ENCODE data around the gene SPTLC1.
"Not testable (repeated sequence)": the region's sequence is repeated elsewhere in the genome, so short reads cannot be mapped to it uniquely, and the experiment has no call there.

Gene SPTLC1

DNA sequence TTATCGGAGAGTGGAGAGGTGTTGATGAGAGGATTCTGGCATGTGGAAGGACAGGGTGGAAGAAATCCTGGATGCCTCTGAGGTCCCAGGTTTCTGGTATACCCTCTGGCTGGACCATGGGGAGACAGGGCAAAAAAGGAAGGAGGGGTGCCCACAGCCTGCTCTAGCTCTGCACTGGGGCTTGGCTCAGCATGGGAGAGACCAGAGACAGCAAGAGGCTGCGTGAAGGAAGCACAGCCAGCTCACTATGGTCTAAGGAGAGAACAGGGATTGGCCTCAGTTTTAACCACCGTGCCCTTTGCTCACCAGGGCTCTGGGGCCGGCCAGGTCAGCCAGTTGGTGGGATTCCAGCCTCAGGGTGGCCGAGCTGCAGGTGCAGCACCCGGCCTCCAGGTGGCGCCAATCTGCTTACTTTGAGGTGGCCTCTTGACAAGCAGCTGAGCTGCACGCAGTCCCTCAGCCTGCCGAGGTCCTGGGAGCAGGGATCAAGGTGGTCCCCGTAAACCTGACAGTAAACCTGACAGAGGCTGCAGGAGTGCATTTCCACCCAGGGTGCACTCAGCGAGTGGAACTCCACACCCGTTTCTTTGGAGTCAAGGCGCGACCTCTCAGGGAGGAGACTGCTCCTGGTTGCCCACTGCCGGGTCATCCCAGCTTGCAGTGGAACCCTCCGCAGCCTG is 25.0 kb upstream of the SPTLC1 start:
- peak; percentile 17 to 77 for DNase-seq

DNA sequence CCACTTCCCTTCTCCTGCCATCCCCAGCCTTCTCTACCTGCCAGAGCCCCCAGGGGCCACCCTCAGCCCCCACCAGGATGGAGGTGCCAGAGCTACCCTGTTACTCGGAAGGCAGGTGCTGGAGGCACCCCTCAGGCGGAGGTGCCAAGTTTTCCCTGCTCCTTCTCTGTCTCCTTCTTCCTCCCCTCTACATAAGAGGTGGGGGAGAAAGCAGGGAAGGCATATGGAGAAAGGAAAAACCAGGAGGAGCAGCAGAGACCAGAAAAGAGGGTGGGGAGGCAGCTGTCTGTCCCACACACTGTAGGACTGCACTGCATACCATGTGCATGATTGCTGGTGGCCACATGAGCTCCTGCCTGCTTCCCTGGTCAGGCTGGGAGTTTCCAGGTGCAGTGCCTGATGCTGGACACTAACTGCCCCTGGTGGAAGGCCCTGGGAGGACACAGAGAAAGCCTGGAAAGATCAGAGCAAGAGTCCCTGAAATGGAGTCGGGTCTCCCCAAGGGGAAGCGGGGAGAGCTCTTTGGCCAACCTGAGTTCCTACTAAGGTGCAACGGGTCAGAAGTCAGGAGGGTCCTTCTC is 23.8 kb upstream of the SPTLC1 start:
- not testable (repeated sequence) for DNase-seq

DNA sequence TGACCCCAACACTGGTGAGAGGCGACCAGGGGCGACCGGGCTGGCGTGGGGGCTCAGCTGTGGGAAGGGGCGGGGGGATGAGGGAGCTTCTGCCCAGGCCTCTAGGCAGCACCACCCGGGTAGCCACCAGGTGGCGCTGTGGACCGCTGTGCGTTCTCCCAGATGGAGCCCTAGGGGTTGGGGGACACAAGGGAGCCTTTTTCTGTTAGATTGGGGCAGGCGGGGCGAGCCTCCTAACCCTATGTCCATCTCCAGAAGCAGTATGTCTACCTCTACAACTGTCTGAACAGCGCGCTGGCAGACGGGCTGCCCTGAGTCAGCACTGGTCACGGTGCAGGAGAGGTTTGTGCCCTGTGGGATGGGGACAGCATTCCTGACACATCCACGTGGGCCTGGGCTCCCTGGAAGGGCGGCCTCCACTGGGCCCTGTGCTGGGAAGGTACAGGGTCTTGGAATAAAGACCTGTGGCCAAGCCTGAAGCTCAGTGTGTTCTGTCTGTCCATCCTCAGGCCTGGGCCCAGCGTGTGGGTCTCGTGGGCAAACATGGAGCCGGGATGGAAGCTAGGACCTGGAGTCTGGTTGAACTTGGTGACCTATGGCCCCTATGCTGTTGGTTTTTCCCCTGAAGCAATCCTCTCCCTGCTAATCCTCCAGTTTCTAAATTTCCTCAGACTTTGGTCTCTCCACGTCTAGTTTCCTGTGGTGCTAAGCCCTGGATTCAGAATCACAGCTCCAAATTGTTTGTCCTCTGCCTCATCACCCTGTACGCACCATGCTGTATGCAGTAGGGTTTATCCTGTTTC is 23.1 kb upstream of the SPTLC1 start:
- DNase-seq, result peak; percentile 21 to 74

DNA sequence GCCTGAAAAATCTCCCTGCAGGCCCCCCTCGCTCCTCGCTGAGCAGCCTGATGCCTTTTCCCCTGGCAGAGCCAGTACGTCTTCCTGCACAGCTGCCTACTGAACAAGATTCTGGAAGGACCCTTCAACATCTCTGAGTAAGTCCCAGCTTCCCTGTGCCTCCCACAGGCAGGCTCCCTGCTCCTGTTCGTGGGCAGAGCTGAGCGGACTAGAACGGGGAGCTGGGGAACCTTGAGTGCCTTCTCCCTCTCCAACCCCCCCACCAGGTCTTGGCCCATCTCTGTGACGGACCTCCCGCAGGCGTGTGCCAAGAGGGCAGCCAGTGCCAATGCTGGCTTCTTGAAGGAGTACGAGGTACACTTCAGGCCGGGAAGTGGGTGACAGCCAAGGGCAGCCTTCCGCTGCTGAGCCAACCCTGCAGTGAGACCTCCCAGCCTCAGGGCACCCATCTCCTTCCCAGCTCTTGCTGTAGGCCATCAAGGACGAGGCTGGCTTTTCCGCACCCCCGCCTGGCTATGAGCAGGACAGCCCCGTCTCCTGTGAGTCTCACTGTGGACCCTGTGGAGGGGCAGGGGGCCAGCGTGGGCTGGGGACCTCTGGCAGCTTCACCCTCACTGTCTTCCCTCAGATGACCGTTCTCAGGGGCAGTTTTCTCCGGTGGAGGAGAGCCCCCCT is 21.1 kb upstream of the SPTLC1 start:
- no peak for DNase-seq

DNA sequence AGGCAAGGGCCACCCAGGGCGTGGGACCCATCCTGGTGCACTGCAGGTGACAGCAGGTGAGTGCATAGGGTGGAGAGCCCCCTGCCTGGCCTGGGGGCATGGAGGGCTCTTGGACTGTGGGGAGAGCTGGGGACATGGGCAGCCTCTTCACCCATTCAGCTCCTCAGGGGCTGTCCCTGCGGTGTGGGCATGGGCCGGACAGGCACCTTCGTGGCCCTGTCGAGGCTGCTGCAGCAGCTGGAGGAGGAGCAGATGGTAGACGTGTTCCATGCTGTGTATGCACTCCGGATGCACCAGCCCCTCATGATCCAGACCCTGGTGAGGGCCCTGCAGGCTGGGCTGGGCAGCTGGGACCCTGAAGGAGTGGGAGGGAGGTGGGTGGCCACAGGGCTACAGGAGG is 20.4 kb upstream of the SPTLC1 start:
- DNase-seq, result no peak

DNA sequence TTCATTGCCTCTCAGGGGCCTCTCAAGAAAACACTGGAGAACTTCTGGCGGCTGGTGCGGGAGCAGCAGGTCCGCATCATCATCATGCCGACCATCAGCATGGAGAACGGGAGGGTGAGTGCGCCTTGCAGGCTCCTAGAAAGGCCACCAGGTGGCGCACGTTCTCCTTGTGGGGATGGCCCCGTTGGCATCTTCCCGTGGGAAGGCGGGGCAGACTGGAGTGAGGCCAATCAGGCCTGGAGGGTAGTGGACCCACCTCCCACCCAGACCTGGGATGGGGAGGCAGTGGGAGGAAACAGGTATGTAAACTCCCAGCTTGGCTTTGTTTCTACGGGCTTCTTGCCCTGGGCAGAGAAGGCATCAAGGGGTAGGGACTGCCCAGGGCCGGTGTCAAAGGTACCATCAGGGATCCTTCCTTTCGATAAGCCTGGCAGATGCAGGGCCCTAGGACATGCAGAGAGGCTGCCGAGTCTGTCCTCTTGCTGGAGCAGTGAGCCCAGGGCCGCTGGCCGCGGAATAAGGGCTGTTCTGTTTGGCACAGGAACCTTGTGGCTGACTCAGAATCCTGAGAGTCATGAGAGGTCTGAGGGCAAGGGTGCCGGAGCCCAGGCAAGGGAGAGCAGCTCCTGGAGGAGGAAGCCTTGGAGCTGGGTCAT is 18.9 kb upstream of the SPTLC1 start:
- DNase-seq, result peak; percentile 59 to 87

DNA sequence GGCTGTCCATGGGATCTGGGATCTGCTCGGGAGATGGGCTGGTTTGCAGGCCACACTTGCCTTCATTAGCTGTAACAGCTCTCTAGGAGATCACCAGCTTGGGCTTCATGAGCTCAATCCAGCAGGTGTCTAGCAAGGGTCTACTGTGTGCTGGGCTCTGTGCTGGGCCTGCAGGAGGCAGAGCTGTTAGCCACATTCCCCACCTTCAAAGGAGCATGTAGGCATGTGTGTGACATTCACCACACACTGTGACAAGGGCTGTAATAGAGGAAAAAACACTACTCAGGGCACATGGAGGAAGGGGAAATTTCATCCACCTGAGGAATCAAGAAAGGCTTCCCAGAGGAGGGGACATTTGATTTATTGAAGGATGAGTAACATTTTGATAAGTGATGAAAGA is 17.7 kb upstream of the SPTLC1 start:
- not testable (repeated sequence) for DNase-seq

DNA sequence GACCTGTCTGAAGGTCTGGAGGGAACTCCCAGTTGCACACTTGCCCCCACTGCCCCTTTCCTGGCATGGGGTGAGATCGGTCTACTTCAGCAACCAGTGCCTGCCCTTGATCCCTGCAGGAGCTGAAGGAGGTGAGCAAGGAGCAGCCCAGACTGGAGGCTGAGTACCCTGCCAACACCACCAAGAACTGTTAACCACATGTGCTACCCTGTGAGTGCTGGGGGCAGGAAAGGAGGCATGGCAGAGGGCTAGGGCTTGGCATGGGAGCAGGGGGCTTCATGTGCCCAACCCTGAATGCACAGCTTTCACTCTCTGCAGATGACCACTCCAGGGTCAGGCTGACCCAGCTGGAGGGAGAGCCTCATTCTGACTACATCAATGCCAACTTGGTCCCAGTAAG is 17.3 kb upstream of the SPTLC1 start:
- no peak for DNase-seq

DNA sequence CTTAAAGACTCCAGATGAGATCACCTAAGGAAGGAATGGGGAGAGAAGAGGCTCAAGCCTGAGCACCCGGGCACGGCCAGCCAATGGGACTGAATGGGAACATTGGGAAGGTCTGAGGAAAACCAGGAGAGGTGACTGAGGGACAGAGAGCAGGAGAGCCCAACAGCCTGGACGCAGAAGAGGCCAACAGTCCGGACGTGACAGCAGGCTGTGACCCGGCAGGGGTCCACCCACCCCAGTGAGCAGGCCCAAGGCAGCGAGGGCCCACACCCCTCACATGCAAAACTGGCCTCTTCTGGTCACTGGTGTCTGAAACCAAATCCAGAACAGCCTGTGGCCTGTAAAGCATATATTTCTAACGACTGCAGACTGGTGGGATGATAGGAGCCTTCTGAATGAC is 7.6 kb upstream of the SPTLC1 start:
- no peak for DNase-seq

DNA sequence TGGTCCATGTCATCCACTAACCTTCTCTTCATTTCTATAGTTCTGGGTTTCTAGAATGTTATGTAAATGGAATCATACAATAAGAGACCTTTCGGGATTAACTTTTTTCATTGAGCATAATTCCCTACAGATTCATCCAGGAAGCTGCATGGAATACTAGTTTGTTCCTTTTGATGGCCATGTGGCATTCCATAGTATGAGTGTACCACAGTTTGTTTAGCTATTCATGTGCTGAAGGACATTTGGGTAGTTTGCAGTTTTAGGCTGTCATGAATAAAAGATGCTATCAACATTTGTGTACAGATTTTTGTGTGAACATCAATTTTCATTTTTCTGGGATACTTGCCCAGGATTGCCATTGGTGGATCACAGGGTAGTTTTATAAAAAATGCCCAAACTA is 6.8 kb upstream of the SPTLC1 start:
- DNase-seq, result no peak

DNA sequence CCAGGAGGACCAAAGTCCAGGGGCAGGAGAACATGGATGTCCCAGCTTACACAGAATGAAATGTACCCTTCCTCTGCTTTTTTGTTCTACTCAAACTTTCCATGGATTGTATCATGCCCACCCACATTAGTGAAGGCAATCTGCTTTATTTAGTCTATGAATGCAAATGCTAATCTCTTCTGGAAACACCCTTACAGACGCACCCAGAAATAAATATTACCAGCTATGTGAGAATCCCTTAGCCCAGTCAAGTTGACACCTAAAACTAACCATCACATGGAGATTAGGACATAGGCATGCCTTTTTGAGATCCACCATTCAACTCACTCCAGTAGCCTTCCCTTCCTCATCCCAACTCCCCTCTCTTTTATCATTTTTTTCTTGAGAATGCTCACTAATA is 6.1 kb upstream of the SPTLC1 start:
- no peak for DNase-seq

DNA sequence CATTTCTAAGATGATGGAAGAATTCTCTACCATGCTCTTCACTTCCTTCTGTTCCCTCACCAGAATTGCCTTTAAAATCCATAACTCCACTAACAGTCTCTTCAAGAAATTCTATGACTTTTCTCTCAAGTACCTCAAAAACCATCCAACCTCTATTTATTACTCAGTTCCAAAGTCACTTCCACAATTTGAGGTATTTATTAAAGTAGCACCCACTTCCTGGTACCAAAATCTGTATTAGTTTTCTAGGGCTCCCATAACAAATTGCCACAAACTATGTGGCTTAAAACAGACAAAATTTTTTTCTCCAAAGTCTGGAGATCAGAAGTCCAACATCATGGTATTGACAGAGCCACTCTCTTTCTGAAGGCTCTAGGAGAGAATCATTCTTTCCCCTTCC is 4.9 kb upstream of the SPTLC1 start:
- DNase-seq, result no peak

DNA sequence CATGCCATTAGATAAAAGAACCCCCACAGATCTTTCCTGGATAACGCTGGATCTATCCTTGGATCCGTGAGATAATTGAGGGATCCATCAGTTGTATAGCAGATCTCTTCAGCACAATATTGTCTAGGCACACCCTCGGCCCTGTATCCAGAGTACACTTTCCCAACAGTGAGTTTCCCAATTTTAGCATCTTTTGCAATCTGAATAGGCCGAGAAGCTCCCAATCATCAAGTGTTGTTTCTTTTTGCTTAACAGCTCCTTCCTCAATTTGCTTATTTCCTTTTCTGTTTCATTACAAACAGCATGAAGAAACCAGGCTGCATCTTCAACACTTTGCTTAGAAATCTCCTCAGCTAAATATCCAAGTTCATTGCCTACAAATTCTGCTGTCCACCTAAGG is 4.4 kb upstream of the SPTLC1 start:
- no peak for DNase-seq

DNA sequence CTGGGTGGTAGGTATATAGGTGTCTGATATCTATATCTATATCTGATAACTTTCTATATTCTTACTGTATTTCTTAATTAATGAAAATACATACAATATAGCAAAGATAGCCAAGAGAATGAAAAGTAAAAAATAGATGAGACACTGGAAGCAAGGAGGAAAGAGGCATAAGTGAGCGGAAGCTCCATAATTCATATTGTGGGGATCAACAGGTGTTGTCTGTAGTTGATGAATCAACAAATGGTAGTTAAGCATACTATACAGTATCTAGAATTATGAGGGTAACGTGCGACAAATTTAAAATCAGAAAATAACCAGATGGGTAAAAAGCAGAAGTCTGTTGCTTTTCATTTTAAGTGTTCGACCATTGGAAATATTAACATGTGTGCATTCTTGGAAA is 7.1 kb downstream of the SPTLC1 start:
- no peak for DNase-seq

DNA sequence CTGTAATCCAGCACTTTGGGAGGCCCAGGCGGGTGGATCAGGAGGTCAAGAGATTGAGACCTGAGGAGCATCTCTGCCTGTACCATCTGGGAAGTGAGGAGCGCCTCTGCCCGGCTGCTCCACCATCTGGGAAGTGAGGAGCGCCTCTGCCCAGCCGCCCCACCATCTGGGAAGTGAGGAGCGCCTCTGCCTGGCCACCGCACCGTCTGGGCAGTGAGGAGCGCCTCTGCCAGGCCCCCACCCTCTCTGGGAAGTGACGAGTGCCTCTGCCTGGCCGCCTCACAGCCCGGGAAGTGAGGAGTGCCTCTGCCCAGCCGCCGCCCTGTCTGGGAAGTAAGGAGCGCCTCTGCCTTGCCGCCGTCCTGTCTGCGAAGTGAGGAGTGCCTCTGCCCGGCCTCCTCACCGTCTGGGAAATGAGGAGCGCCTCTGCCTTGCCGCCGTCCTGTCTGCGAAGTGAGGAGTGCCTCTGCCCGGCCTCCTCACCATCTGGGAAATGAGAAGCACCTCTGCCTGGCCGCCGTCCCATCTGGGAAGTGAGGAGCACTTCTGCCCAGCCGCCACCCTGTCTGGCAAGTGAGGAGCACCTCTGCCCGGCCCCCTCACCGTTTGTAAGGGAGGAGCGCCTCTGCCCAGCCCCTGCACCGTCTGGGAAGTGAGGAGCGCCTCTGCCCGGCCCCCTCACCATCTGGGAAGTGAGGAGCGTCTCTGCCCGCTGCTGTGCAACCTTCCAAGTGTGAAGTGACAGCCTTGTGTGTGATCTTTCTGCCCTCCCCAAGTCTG is 9.6 kb downstream of the SPTLC1 start:
- not testable (repeated sequence) for DNase-seq

DNA sequence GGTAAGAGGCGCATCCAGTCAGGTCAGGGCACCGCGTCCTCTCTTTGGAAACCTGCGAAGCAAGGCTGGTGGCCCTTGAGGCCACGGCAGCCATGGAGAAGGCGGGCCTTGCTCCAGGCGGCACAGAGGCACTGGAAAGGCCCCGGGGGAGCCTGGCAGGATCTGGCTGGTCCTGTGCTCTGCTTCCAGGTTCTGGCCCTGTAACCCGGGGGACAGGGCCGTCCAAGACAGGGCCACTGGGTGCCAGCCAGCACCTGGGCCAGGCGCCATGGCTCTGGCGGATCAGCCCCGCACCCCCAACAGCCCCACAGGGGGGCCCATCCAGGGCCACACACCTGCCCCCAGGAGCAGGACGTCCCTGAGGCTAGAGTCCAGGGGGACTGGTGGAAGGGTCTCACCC is 11.6 kb downstream of the SPTLC1 start:
- DNase-seq, result not testable (repeated sequence)

DNA sequence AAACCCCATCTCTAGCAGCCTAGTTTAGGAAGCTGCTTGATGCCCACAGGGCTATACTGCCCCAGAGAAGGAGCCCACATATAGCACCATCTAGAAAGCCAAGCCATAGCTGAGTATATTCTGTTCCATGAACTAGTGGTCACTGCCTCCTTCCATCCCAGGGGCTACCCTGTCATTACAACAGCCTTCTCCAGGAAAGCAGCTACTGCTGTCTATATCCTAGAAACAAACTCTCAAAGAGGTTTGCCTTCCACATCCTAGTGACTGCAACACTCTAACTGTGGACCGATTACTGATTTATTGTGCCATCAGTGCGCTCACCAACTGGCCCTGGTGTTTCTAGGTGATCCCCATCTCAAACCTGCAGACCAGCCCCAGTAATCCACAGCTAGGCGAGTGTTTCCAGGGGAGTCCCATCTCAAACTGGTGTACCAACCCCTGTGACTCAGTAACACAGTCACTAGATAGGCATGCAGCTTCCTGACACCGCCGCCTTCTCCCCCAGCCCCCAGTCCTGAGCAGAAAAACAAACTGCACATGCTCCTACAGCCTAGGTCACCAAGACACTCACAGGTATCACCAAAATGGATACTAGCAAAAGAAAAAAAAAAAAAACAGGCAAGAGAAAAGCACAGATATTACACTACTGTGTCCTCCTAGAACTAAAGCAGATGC is 14.8 kb downstream of the SPTLC1 start:
- no peak for DNase-seq

DNA sequence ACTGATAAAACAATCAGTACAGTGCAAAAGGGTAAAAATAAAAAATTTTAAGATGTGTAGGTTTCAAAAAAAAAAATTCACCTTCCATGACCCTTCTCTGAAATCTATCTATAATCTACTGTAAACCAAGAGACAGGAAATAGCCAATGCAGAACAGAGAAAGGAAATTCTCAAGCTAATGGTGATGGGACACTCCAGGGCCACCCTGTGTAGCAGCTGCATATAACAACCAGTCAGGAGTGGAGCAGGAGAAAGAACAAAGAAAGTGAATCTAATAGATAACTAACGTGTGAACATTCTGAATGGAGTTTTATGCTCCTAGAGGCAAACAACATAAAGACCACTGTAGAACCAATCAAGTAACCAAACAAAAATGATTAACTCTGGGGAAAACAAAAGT is 16.6 kb downstream of the SPTLC1 start:
- no peak for DNase-seq

DNA sequence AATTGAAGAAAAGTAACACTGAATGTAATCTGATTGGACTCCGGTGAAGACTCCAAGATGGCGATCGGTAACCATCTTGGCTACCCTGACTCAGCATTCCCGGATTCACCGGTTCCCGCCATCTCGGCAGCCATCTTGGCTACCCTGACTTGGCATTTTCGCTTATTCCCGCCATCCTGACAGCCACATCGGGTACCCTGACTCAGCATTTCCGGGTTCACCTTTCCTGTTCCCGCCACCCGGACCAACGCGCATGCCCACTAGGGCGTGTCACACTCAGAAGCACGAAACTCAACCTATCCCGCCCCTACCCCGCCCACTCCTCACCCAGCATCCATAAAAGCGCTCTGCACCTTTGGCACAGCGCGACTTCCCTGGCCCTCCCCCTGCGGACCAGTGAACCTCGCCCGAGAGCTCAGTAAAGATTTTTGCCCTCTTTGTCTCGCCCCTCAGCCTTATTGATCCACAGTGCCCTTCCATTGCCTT is 17.2 kb downstream of the SPTLC1 start:
- no peak for DNase-seq

DNA sequence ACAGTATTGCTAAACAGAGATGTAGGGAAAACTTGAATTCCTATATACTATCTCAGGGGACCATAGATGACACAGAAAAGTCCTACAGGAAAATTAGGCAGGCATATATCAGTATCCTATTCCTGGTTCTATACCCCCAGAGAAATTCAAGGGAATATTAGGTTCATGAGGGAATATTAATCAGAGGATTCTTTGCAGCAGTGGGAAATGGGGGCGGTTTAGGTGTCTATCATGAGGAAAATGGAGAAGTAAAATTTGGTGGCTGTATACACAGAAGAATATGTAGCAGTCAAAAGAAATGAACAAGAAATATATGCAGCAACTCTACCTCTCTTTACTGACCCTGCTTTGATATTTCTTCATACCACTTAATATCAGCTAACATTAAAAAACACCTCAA is 20.0 kb downstream of the SPTLC1 start:
- DNase-seq, result no peak

DNA sequence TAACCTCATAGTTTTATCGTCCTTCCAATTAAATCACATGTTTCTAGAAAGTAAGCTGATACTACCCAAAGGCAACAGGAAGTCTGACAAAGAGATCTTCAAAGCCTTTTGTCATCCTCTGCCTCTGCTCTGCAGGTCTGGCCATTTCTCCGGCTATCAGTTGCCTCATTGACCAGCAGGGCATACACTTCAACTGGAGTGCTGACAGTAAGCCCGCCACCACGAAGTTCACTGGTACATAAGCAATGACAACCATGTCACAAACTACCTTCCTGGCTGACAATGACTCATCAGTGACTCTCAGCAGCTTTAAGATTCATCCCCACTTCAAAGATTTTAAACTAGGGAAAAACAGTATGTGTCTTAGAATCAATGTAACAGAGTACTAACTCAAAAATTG is 20.6 kb downstream of the SPTLC1 start:
- no peak for DNase-seq

DNA sequence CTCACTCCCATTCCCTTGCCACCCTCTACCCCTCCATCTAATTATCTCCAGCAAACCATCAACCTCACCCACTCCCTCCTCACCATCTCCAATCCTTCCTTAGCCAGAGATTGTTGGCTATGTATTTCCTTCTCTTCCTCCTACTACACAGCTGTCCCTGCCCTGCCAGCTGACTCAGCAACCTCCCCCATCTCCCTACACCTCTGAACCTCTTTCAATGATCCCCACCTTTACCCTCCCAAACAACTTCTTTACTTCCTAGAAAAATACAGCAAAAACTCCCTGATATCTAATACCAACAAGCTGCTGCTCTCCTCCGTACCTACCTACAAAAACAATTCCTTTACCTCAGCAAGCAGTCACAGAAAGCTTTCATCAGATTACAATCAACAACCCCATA is 37.3 kb downstream of the SPTLC1 start:
- DNase-seq, result no peak
